MCF 10A (cell line): Measurements from ENCODE around the gene PTCHD4. TPM values are rescaled to one million over a fixed set of nuclear protein-coding genes. Genes with fewer than 3 reads are reported as not detected.

Experiments
- BruUV-seq: library from RNA; stranded (reverse); fragments of 400-500 nt; replicated peaks from 2 replicates; lab custom pipeline; 2021; lab: Mats Ljungman, UMichigan
- CTCF ChIA-PET: fragments of 300-600 bp; sonication (Branson Sonifier 250); formaldehyde crosslinking; extraction: SDS; loops from one replicate; lab custom pipeline; 2021; ENCODE audit warnings: antibody characterized with exemption, inconsistent platforms; lab: Yijun Ruan, JAX
- POLR2A ChIA-PET: fragments of 300-600, 350-650 bp; sonication (Branson Sonifier 250); formaldehyde crosslinking; extraction: SDS; loops from one replicate; lab custom pipeline; 2020; ENCODE audit warnings: antibody characterized with exemption, inconsistent platforms; lab: Yijun Ruan, JAX
- DNase-seq: peaks from one replicate; pipeline ENCODE4 v3.0.0-alpha.2; 2018; ENCODE audit not compliant: unreplicated experiment
- H3K27ac Mint-ChIP-seq: one replicate; pipeline ENCODE4 v1.8.0; 2022; ENCODE audit warnings: mild to moderate bottlenecking, low read depth, mixed read lengths; ENCODE audit not compliant: unreplicated experiment
- H3K27me3 Mint-ChIP-seq: one replicate; pipeline ENCODE4 v1.8.0; 2022; ENCODE audit warnings: mixed read lengths; ENCODE audit not compliant: insufficient read depth, unreplicated experiment
- H3K36me3 Mint-ChIP-seq: one replicate; pipeline ENCODE4 v1.8.0; 2022; ENCODE audit warnings: mild to moderate bottlenecking, moderate library complexity, mixed read lengths; ENCODE audit not compliant: insufficient read depth, unreplicated experiment
- H3K4me1 Mint-ChIP-seq: one replicate; pipeline ENCODE4 v1.8.0; 2022; ENCODE audit warnings: mixed read lengths; ENCODE audit not compliant: insufficient read depth, unreplicated experiment
- H3K4me3 Mint-ChIP-seq: one replicate; pipeline ENCODE4 v1.8.0; 2022; ENCODE audit warnings: mild to moderate bottlenecking, moderate library complexity, mixed read lengths; ENCODE audit not compliant: unreplicated experiment
- H3K9me3 Mint-ChIP-seq: one replicate; pipeline ENCODE4 v1.8.0; 2022; ENCODE audit warnings: mixed read lengths; ENCODE audit not compliant: unreplicated experiment
- CTCF ChIP-seq: fragments of 200-600 bp; IDR thresholded peaks from one replicate; pipeline ENCODE4 v1.8.0; 2022; ENCODE audit warnings: antibody characterized with exemption, mild to moderate bottlenecking; ENCODE audit not compliant: unreplicated experiment
- intact Hi-C: fragments of 100-400 bp; cut with micrococcal nuclease; formaldehyde crosslinking; loops from 2 replicates; pipeline ENCODE4 v1.14.1; 2022
- total RNA-seq: library from RNA; stranded (reverse); gene quantifications from 2 replicates; pipeline ENCODE4 v1.2.3, GENCODE V29; 2022

PTCHD4 gene
- total RNA-seq, 1 experiment from 2014 or later, result 8.4 TPM

DNA sequence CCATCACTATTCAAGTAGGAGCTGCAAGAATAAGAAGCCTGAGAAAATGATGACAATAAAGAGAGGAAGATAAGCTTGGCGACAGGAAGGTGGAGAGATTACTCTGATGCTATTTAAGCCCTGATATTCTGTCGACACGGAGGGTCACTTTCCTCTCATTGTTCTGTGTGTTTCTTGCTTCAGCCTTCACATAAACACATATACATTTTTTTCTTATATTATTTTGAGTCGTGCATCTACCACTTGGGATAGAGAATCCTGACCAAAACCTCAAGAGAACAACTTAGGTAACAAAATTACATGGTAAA, 10.5 kb downstream of the PTCHD4 start:
- CTCF ChIA-PET, result interaction anchor here (0.7 kb wide), 1 partner anchor 1310 kb away, joined by 3 read pairs; no protein-coding TSS in a partner anchor
- Mint-ChIP-seq H3K36me3 (peaks cover 34% of the 10 kb centered on the region), H3K4me1 (peaks cover 39% of the 10 kb centered on the region), H3K27ac (peak overlapping the region; percentile 61), H3K4me3 (no peak overlapping the region), H3K27me3 (no peaks in the 10 kb centered on the region), H3K9me3 (peaks cover 21% of the 10 kb centered on the region)
- intact Hi-C loops, result loop anchor here (5.0 kb wide), 1 partner anchor 782 kb away; no protein-coding TSS in a partner anchor
- no TSS peak for BruUV-seq
- DNase-seq, result no peak
- POLR2A ChIA-PET, result interaction anchor here (0.6 kb wide), 1 partner anchor 56 kb away, joined by 3 read pairs; no protein-coding TSS in a partner anchor
- no peak for TF ChIP-seq CTCF

DNA sequence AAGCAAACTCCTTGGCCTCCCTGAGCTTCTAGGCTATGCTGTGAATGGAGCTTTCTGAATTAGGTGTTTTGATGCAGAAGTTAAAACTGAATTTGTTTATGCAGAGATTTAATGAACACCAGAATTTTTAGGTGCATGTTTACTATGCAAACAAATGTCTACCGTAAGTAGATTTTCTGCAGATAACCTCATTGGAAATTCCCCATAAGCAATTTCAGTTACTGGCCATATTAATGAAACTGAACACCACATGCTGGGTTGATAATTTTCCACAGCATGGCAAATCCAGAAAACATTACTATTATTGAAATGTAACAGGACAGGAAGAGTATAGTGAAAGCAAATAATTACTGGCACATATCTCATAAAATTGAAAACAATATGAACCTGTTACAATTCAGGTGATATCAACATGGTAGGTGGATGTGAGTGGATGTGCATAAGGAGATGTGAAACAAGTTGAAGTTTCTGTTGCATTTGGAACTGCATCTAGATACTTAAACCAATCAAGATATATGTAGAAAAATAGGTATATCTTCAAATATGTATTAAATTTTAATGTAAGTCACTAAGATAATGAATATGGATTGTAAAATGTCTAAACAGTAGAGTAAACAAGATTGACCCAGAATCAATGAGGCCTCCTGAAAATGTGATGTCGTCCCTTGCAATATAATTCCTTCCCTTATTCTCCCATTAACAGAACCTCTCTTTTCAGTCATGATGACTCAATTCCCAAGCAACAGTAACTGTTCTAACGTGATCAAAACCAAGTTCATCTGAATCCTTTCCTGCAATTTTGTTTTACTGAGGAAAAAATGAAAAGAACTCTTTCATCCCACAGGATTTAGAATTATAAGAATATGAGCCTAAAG, 11.0 kb downstream of the PTCHD4 start:
- Mint-ChIP-seq H3K27ac (no peak overlapping the region), H3K36me3 (peaks cover 36% of the 10 kb centered on the region), H3K9me3 (peaks cover 15% of the 10 kb centered on the region), H3K27me3 (no peaks in the 10 kb centered on the region), H3K4me3 (no peak overlapping the region), H3K4me1 (peaks cover 33% of the 10 kb centered on the region)
- CTCF ChIA-PET, result interaction anchor here (0.7 kb wide), 1 partner anchor 1310 kb away, joined by 3 read pairs; no protein-coding TSS in a partner anchor
- no peak for TF ChIP-seq CTCF
- POLR2A ChIA-PET, result interaction anchor here (0.6 kb wide), 1 partner anchor 56 kb away, joined by 3 read pairs; no protein-coding TSS in a partner anchor
- intact Hi-C loops, result loop anchor here (5.0 kb wide), 1 partner anchor 782 kb away; no protein-coding TSS in a partner anchor
- no peak for DNase-seq
- no TSS peak for BruUV-seq

- Mint-ChIP-seq H3K4me1 (peaks cover 36% of the 10 kb centered on the region), H3K27ac (no peak overlapping the region), H3K9me3 (peaks cover 7% of the 10 kb centered on the region), H3K36me3 (peaks cover 47% of the 10 kb centered on the region), H3K27me3 (no peaks in the 10 kb centered on the region), H3K4me3 (no peak overlapping the region)
- CTCF ChIA-PET, result interaction anchor here (0.8 to 1.0 kb wide), 2 partner anchors 378 to 1311 kb away, joined by 3 read pairs; no protein-coding TSS in a partner anchor
- DNase-seq, result peak; percentile 29
- BruUV-seq, result no TSS peak
- intact Hi-C loops, result no loop called here
- POLR2A ChIA-PET, result interaction anchor here (0.7 to 1.1 kb wide), 2 partner anchors 12 to 23 kb away, joined by 3 read pairs; partner anchors contain the start of gene PTCHD4
- no peak for TF ChIP-seq CTCF
Observed at GRCh38 chr6:48098923-48099322, 12.1 kb downstream of the PTCHD4 start.

GRCh38 chr6:48092550-48093217, 18.3 kb downstream of the PTCHD4 start:
- Mint-ChIP-seq H3K4me3 (no peak overlapping the region), H3K27ac (no peak overlapping the region), H3K4me1 (peaks cover 10% of the 10 kb centered on the region), H3K9me3 (no peaks in the 10 kb centered on the region), H3K36me3 (peaks cover 47% of the 10 kb centered on the region), H3K27me3 (no peaks in the 10 kb centered on the region)
- intact Hi-C loops, result no loop called here
- ChIA-PET POLR2A (no interaction called here), CTCF (interaction anchor here (0.6 kb wide), 1 partner anchor 533 kb away, joined by 4 read pairs; no protein-coding TSS in a partner anchor)
- TF ChIP-seq CTCF, result no peak
- DNase-seq, result no peak
- BruUV-seq, result no TSS peak
